ENCODE results near the gene SHROOM2.

- TF ChIP-seq GLIS3 (CRISPR knock-in tag; IDR thresholded peaks at IDR 0.05) (no peak), PATZ1 (CRISPR knock-in tag; IDR thresholded peaks at IDR 0.05; ENCODE audit: borderline replicate concordance) (no peak), TOX (CRISPR knock-in tag; IDR thresholded peaks at IDR 0.05; ENCODE audit: borderline replicate concordance) (no peak), CSRNP3 (CRISPR knock-in tag; IDR thresholded peaks at IDR 0.05) (no peak), ZFP30 (CRISPR knock-in tag; IDR thresholded peaks at IDR 0.05) (no peak), ZFP3 (CRISPR knock-in tag; IDR thresholded peaks at IDR 0.05) (no peak), ARNTL (CRISPR knock-in tag; IDR thresholded peaks at IDR 0.05; ENCODE audit: borderline replicate concordance, low read depth) (no peak), PPARA (CRISPR knock-in tag; IDR thresholded peaks at IDR 0.05; ENCODE audit: borderline replicate concordance) (no peak), ZNF8 (CRISPR knock-in tag; IDR thresholded peaks at IDR 0.05) (no peak), RARB (CRISPR knock-in tag; IDR thresholded peaks at IDR 0.05) (no peak), CSDC2 (CRISPR knock-in tag; IDR thresholded peaks at IDR 0.05) (no peak), TCF4 (CRISPR knock-in tag; IDR thresholded peaks at IDR 0.05; ENCODE audit: borderline replicate concordance) (no peak)
- TF ChIP-seq, protein P1, sequence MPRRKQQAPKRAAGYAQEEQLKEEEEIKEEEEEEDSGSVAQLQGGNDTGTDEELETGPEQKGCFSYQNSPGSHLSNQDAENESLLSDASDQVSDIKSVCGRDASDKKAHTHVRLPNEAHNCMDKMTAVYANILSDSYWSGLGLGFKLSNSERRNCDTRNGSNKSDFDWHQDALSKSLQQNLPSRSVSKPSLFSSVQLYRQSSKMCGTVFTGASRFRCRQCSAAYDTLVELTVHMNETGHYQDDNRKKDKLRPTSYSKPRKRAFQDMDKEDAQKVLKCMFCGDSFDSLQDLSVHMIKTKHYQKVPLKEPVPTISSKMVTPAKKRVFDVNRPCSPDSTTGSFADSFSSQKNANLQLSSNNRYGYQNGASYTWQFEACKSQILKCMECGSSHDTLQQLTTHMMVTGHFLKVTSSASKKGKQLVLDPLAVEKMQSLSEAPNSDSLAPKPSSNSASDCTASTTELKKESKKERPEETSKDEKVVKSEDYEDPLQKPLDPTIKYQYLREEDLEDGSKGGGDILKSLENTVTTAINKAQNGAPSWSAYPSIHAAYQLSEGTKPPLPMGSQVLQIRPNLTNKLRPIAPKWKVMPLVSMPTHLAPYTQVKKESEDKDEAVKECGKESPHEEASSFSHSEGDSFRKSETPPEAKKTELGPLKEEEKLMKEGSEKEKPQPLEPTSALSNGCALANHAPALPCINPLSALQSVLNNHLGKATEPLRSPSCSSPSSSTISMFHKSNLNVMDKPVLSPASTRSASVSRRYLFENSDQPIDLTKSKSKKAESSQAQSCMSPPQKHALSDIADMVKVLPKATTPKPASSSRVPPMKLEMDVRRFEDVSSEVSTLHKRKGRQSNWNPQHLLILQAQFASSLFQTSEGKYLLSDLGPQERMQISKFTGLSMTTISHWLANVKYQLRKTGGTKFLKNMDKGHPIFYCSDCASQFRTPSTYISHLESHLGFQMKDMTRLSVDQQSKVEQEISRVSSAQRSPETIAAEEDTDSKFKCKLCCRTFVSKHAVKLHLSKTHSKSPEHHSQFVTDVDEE (CRISPR knock-in tag; IDR thresholded peaks at IDR 0.05), result no peak
Measured at GRCh38 chrX:9757366-9757765, 28.9 kb upstream of the SHROOM2 start.

Data from SK-N-SH treated with all-trans-retinoic acid at 6 μM for 48 hours (cell line).